T follicular helper cell (primary cell): Measurements from ENCODE around the gene KMT5B.

Experiments used
- DNase-seq: peaks from one replicate; pipeline ENCODE4 v3.0.0-alpha.2; 2020; ENCODE audit warnings: low read depth

KMT5B gene

GRCh38 chr11:68181719-68182451 is 31.2 kb downstream of the KMT5B start:
- no peak for DNase-seq

- no peak for DNase-seq
Observed at GRCh38 chr11:68179847-68180246, 33.2 kb downstream of the KMT5B start.

DNA sequence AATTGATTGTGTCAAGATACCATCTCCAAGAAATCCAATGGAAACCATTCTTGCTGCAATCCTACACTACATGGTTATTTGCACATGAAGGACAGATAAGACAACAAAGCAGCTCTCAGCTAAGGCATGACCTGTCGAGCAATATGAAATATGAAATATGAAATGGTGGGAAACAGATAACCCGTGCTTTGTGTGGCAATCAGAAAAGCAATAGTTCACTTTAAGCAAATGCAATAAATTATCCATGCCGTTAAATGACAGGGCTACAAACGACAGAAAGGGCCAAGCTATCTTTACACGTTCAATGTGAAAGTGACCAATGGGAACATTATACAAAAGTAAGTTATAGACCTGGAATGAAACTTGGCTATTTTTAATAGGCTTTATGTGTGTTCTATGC is 35.2 kb downstream of the KMT5B start:
- no peak for DNase-seq

DNA sequence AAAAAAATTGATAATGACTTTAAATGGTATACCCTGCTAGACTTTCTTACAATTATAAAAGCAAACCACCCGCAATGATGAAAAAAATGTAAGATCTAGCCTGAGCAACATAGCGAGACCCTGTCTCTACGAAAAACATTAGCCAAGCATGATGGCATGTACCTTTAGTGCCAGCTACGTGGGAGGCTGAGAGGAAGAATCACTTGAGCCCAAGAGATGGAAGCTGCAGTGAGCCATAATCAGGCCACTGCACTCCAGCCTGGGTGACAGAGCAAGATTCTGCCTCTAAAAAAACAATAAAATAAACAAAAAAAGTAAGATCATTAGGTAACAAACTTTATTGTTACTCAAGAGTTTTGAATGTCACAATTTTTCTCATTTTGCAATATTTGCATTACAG is 39.2 kb downstream of the KMT5B start:
- DNase-seq: no peak

GRCh38 chr11:68169442-68169841 is 43.7 kb downstream of the KMT5B start:
- no peak for DNase-seq

DNA sequence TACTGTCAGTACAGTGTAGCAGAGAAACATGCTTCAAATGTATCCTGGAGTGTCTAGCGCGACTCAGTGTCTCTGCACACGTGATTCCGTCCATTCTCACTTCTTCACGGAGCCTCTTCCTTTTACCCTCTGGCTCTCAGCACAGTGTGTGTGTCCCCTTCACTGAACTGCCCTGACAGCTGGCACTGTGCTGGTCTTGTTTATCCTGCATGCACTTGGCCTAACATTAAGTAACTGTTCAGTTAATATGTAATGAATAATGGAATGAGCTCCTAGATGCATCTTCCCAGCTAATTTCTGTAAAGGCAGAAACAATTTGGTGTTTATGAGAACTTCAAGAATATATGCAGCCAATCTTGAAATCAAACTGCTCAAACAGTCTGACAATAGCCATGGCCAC is 44.4 kb downstream of the KMT5B start:
- no peak for DNase-seq

- no peak for DNase-seq
Observed at GRCh38 chr11:68167474-68167873, 45.6 kb downstream of the KMT5B start.

DNA sequence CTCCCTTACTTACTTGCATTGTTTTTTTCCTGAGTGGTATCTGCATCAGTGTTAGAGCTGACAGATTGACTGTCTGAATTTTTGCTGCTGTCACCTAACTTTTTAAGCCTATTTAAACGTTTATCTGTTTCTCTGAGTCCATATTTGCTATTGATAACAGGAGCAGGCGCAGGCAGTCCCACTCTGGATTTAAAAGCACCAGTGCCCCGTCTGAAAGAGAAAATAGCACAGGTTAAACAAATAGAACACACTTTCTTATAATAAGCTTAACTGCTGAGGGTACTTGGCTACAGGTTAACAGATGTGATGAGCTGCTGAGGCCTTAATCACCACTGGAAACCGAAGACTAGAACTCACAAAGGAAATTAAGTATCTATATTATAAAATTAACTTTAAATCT is 46.1 kb downstream of the KMT5B start:
- DNase-seq: no peak

DNA sequence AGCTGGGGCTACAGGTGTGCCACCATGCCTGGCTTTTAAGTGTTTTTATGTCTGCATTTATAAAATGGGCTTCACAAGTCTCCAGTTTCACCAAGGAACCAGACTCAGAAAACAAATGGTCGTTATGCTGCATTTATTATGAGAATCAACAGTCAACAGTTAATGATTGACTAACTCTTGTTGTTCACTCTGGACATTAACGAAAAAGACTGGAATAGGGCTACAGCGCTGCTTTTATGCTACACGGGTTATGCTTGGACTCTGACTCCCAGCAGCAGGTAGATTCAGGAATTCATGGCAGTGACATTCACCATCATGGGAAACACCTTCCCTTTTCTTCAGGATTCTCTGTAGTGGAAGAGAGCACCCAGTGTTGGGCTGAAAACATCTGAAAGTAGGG is 47.5 kb downstream of the KMT5B start:
- DNase-seq: no peak

DNA sequence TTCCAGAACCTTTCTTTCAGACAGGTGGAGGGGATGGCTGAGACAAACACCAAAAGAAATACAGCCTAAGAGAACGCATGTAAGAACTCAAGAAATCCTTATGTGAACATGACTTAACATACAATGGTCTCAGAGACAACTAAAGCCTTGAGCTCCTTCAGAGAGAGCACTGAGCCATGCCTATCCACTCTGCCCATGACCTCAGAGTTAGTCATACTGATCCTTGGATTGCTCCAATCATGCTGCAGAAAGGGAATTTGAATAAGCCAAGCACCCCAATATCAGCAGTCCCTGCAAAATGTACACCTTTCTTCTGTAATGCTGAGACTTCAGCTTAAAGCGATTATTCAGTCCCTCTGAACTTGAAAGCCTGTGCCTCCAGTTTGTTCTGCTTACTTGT is 48.7 kb downstream of the KMT5B start:
- no peak for DNase-seq

DNA sequence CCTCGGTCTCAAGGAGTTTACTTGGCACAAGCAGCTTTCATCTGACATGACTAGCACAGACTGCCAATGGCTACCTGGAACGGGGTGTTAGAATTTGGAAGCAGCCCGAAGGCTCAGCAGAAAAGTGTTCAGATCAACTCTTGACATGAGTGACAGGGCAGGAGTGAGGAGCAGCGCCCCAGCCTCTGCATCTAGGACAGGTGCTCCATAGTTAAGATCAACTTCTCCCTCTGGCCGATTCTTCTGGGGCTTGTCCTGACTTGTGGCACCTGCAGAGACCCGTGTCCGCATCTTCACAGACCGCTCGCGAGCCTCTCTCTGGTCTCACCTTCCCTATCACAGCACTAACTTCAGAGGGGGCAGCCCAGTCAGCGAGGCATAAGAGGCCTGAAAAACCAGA is 49.4 kb downstream of the KMT5B start:
- DNase-seq: no peak

GRCh38 chr11:68160100-68160695 is 52.9 kb downstream of the KMT5B start:
- no peak for DNase-seq

- DNase-seq: no peak
Observed at GRCh38 chr11:68159665-68160064, 53.4 kb downstream of the KMT5B start.

- DNase-seq: no peak
Observed at GRCh38 chr11:68159161-68159560, 53.9 kb downstream of the KMT5B start.

DNA sequence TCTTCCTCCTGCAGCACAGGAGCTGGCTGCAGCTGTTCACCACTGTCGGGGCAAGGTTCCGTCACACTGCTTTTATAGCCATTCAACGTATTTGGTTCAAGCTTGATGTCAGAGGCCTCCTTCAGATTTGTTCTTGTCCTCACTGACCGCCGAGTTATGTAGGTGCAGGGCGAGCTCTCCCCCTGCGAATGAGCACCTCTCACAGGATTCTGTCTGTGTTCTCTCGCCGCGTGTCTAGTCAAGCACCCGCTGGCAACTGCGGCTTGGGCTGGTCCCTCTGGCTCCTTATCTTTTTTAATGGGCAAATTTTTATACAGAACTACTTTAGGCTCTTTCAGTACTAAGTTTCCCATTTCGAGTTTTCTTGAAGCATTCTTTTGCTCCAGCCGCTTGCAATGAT is 54.5 kb downstream of the KMT5B start:
- DNase-seq: no peak

- DNase-seq: no peak
Observed at GRCh38 chr11:68153742-68154141, 59.4 kb downstream of the KMT5B start.

DNA sequence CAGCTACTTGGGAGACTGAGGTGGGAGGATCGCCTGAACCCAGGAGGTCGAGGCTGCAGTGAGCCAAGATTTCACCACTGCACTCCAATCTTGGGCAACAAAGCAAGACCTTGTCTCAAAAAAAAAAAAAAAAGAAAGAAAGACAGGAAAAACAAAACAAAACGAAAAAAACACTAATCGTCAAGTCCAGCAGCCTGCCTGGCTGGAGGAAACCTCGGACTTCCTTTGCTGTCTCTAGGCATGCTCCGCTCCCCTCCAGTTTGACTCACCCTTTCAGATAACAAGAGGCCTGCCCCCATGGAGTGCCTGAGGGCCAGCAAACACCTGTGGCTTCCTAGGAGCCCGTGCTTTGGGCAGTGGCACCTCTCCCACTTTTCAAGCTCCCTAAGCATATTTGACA is 63.1 kb downstream of the KMT5B start:
- DNase-seq: no peak

DNA sequence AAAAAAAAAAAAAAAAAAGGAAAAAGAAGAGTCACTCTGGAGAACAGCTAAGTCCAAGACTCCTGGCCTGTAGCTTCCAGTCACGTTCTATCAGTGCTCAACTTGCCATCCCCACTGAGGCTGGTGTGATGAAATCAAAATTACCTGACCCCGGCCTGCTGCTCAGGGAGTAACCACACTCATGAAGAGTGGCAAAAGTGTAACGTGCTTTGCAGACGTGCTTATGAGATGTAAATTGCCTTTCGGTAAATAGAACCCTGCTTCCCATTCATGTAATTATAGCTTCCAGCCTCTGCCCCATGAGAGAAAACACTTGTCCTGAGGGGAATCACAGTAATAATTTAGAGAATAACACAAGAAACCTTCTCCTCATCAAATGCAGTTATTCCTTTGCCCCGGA is 63.7 kb downstream of the KMT5B start:
- no peak for DNase-seq

- no peak for DNase-seq
Observed at GRCh38 chr11:68148879-68149278, 64.2 kb downstream of the KMT5B start.

DNA sequence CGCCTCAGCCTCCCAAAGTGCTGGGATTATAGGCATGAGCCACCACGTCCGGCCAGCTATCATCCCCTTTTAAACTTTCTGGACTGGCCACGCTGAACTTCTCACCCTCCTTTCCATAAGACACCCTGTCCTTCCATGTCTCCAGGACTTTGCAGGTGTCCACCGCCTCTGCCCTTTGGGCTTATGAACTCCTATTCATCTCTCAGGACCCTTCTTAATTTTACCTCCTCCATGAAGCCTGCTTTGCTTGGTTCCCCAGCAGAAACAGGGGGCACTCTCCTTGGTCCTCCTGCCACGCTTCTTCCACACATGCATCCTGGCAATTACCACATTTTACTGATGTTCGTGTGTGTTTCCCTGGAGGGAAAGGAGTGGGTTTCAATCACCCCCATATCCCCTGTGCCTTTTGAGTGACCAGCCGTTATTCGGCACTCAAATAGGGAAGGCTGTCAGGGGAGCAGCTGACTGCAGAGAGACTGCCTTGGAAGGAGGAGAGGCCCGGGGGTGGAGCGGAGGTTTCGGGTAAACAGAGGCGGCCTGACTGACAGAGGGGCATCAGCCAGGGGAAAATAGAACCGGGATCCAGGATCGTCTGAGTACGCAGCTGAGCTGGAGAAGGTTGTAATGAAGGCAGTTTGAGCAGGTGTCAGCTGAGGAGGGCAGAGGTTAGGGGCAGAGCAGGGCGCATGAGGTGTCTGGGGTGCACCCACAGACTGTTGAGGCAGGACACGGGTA is 64.9 kb downstream of the KMT5B start:
- DNase-seq: no peak

DNA sequence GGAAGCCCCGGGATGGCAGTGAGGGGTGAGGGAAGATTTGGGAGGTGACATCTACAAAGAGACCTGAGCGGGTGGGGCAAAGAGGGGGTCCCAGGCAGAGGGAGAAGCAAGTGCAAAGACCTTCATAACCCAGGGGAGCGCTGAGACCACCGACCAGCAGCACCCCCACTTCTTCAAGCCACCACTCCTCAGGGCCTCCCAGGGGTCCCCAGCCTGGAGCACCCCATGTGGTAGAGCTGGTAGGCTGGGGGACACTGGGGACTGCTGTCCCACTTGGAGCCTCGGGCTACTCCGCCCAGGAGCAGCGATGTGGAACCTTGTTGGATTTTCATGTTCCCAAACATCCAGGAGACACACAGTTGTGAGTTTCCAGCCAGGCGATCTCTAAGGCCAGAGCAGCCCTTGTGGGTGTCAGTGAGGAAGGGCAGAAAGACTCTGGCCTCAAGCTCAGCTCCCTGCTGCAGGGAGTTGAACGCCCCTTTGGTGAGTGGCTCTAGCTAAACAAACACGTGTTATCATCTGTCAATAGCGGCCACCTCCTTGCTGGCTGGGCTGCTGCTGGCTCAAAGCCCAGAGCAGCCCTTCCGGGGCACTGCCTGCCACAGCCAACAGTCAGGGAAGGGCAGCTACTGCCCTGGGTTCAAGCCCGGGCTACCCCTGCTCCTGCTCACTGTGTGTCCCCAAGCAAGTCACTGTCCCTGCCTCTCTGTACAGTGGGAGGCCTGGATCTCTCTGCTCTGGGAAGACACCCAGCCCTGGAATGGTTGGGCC is 66.2 kb downstream of the KMT5B start:
- no peak for DNase-seq

DNA sequence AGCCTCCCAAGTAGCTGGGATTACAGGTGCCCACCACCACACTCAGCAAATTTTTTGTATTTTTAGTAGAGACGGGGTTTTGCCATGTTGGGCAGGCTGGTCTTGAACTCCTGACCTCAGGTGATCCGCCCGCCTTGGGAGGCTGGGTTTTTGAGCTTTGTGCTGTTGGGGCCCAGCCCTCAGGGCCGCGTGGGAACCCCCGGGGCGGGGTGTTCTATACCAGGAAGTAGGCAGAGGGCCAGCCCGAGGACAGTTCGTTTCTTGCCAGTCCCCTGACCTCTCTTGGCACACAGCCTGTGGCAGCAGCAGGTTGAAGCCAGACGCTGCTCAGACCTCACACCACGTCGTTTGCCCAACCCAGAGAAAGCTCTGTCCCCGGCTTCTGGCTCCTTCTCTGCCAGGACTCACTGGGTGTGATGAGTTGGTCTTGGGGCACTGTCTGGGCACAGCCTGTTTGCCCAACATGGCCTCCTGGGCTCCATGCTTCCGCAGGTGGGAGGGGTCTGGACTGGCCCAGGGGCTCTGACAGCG is 67.0 kb downstream of the KMT5B start:
- DNase-seq: no peak
